Epithelial cell of proximal tubule (primary cell): ENCODE data around the gene EPB41L4B. TPM values are rescaled to one million over a fixed set of nuclear protein-coding genes. Genes with fewer than 3 reads are reported as not detected.

Experiments
- DNase-seq: peaks from one replicate; pipeline ENCODE4 v3.0.0-alpha.2; 2011; ENCODE audit warnings: low read depth
- H3K4me3 ChIP-seq: 2 replicates; pipeline ENCODE4 v1.5.1; 2011; ENCODE audit warnings: low read depth, mild to moderate bottlenecking, low read length
- CTCF ChIP-seq: conservative IDR thresholded peaks from 2 replicates; pipeline ENCODE4 v1.5.1; 2012; ENCODE audit warnings: low read depth, mild to moderate bottlenecking, low read length
- total RNA-seq: library from RNA; depleted of rRNA; stranded (reverse); fragments of >200 nt; gene quantifications from 2 replicates; pipeline ENCODE4 v1.2.3, GENCODE V29; 2015

EPB41L4B gene
- total RNA-seq, 1 donor from 2014 or later: 7.6 TPM

DNA sequence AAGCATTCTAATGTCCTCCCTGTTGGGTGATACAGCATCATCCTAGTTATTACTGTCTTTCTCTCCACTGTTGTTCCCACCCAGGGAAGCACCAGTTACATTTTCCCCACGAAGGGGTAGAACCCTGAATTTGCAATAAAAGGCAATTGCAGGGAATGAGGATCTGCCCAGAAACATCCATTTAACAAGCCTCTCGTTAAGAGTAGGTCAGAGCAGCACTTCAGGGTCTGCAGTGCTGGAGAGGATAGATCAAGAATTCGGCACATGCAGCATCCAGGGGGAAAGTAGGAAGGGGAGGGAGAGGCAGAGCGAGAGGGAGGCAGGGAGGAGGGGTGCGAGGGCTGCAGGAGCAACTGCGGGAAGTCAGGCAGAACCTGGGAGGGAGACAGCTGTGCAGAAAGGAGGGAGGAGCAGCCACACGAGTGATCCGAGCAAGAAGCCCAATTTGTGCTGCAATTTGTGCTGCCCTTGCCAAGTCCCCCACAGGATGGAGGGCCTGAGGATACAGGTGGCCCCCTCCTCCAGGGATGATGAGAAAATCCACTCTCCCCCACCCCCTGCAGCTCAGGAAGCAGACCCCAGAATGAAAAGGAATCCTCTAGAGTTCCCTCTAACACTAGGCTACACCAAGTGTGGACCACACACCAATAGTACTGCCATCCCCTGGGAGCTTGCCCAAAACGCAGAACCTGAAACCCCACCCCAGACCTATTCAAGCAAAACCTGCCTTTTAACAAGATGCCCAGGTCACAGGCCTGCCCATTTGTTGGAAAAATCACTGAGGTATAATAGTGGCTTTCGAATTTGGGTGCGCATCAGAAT lies 62.2 kb downstream of the EPB41L4B start:
- no peak for TF ChIP-seq CTCF
- no peak overlapping the region for H3K4me3 ChIP-seq
- DNase-seq: no peak

GRCh38 chr9:109256336-109256735 lies 64.5 kb downstream of the EPB41L4B start:
- TF ChIP-seq CTCF: no peak
- H3K4me3 ChIP-seq: no peak overlapping the region
- no peak for DNase-seq

GRCh38 chr9:109255394-109255793 lies 65.5 kb downstream of the EPB41L4B start:
- TF ChIP-seq CTCF: no peak
- DNase-seq: no peak

GRCh38 chr9:109254317-109254716 lies 66.5 kb downstream of the EPB41L4B start:
- H3K4me3 ChIP-seq: no peak overlapping the region
- TF ChIP-seq CTCF: no peak
- DNase-seq: no peak

More at GRCh38 chr9:109255394-109255793, 65.5 kb downstream of the EPB41L4B start:
- no peak overlapping the region for H3K4me3 ChIP-seq

GRCh38 chr9:109253637-109254284 lies 67.1 kb downstream of the EPB41L4B start:
- no peak for TF ChIP-seq CTCF
- no peak for DNase-seq

GRCh38 chr9:109253241-109253636 lies 67.6 kb downstream of the EPB41L4B start:
- TF ChIP-seq CTCF: no peak
- H3K4me3 ChIP-seq: no peak overlapping the region
- no peak for DNase-seq

More at GRCh38 chr9:109253637-109254284, 67.1 kb downstream of the EPB41L4B start:
- no peak overlapping the region for H3K4me3 ChIP-seq
